H1 (cell line): ENCODE results near the gene HSPBP1. TPM values are rescaled to one million over a fixed set of nuclear protein-coding genes. Genes with fewer than 3 reads are reported as not detected.

Source experiments
- CTCF ChIA-PET: fragments of 300-600 bp; sonication (Branson Sonifier 250); formaldehyde crosslinking; loops from one replicate; lab custom pipeline; 2021; ENCODE audit not compliant: partially characterized antibody; lab: Charles Lee
- POLR2A ChIA-PET: fragments of 300-600 bp; sonication (Branson Sonifier 250); formaldehyde crosslinking; loops from one replicate; lab custom pipeline; 2021; ENCODE audit warnings: inconsistent platforms; ENCODE audit not compliant: partially characterized antibody; lab: Charles Lee
- DNase-seq, 2 experiments: peaks; one replicate each; pipeline versions ENCODE4 v3.0.0 to v3.0.0-alpha.2; 2010 to 2022; ENCODE audit warnings: low spot score in 2 of 2, low read depth in 1 of 2, mixed read lengths in 1 of 2
- FAIRE-seq: peaks from 2 replicates; lab custom pipeline; 2011; peaks lifted over from hg19 to GRCh38; lab: Jason Lieb, UNC
- H2AFZ ChIP-seq: 2 replicates; pipeline ENCODE4 v1.8.1; 2012; ENCODE audit warnings: low read length, inconsistent platforms
- H2AK5ac ChIP-seq: 2 replicates; pipeline ENCODE4 v1.6.1; 2013; ENCODE audit warnings: low read depth, low read length
- H2BK120ac ChIP-seq: replicated peaks from 2 replicates; pipeline ENCODE3; 2013; ENCODE audit warnings: low read depth, low read length, inconsistent platforms
- H2BK12ac ChIP-seq: 2 replicates; pipeline ENCODE4 v1.6.1; 2013; ENCODE audit warnings: low read depth, low read length
- H2BK15ac ChIP-seq: 2 replicates; pipeline ENCODE4 v1.6.1; 2013; ENCODE audit warnings: low read length
- H2BK20ac ChIP-seq: 2 replicates; pipeline ENCODE4 v1.6.1; 2013; ENCODE audit warnings: low read length
- H2BK5ac ChIP-seq: 2 replicates; pipeline ENCODE4 v1.6.1; 2013; ENCODE audit warnings: low read depth, low read length
- H3K14ac ChIP-seq: 2 replicates; pipeline ENCODE4 v1.6.1; 2013; ENCODE audit warnings: inconsistent platforms; ENCODE audit not compliant: insufficient read length
- H3K18ac ChIP-seq: 2 replicates; pipeline ENCODE4 v1.6.1; 2013; ENCODE audit warnings: low read length; ENCODE audit errors: extremely low read depth
- H3K23ac ChIP-seq: 2 replicates; pipeline ENCODE4 v1.6.1; 2013; ENCODE audit warnings: inconsistent platforms; ENCODE audit not compliant: insufficient read length
- H3K23me2 ChIP-seq: 2 replicates; pipeline ENCODE4 v1.6.1; 2013; ENCODE audit warnings: low read depth, low read length
- H3K27ac ChIP-seq: 2 replicates; pipeline ENCODE4 v1.6.1; 2011; ENCODE audit warnings: low read depth, low read length, inconsistent platforms
- H3K27me3 ChIP-seq, 4 experiments: replicated peaks in 1 of 4; 1 replicate in 1 of 4; 2 replicates in 3 of 4; pipeline versions ENCODE4 v1.6.1 to v1.8.1; 2011 to 2013; ENCODE audit warnings: low read length in 3 of 4, mild to moderate bottlenecking in 3 of 4, inconsistent platforms in 2 of 4, mixed read lengths in 2 of 4, moderate library complexity in 1 of 4; ENCODE audit not compliant: control insufficient read depth in 3 of 4, insufficient read depth in 3 of 4; ENCODE audit errors: extremely low read depth in 1 of 4
- H3K36me3 ChIP-seq, 4 experiments: 2 replicates each; pipeline versions ENCODE4 v1.6.1 to v1.8.1; 2011 to 2013; ENCODE audit warnings: mild to moderate bottlenecking in 4 of 4, low read length in 3 of 4, moderate library complexity in 2 of 4, control low read depth in 1 of 4, inconsistent platforms in 1 of 4; ENCODE audit not compliant: insufficient read depth in 4 of 4, control insufficient read depth in 2 of 4
- H3K4ac ChIP-seq: replicated peaks from 2 replicates; pipeline ENCODE3; 2013; ENCODE audit warnings: low read length, low read depth, mixed read lengths, inconsistent platforms; ENCODE audit not compliant: insufficient read length
- H3K4me1 ChIP-seq, 4 experiments: replicated peaks in 1 of 4; 1 replicate in 1 of 4; 2 replicates in 3 of 4; pipeline versions ENCODE4 v1.6.1 to v1.8.1; 2011 to 2013; ENCODE audit warnings: low read length in 3 of 4, inconsistent platforms in 2 of 4, mixed read lengths in 1 of 4; ENCODE audit not compliant: insufficient read depth in 4 of 4, control insufficient read depth in 3 of 4
- H3K4me2 ChIP-seq, 2 experiments: 2 replicates each; pipeline versions ENCODE4 v1.6.1 to v1.8.1; 2011 to 2013; ENCODE audit warnings: low read depth in 2 of 2, low read length in 2 of 2, control low read depth in 1 of 2, inconsistent platforms in 1 of 2, mild to moderate bottlenecking in 1 of 2; ENCODE audit not compliant: insufficient read depth in 1 of 2
- H3K4me3 ChIP-seq, 4 experiments: fragments of 200-600, 300-600 bp in 1 of 4; sonication (generic), shearing (Covaris generic), sonication (Bioruptor Twin) in 1 of 4; 2 replicates each; pipeline versions ENCODE4 v1.5.1 to v1.8.1; 2011 to 2016; ENCODE audit warnings: low read length in 4 of 4, low read depth in 3 of 4, control low read depth in 2 of 4, inconsistent platforms in 2 of 4, mild to moderate bottlenecking in 2 of 4, mixed read lengths in 1 of 4, moderate library complexity in 1 of 4; ENCODE audit not compliant: insufficient read depth in 2 of 4; ENCODE audit errors: extremely low read depth in 1 of 4
- H3K56ac ChIP-seq: replicated peaks from 2 replicates; pipeline ENCODE3; 2013; ENCODE audit warnings: low read depth, mild to moderate bottlenecking, mixed read lengths, low read length, inconsistent platforms; ENCODE audit not compliant: insufficient read length
- H3K79me1 ChIP-seq: 2 replicates; pipeline ENCODE4 v1.6.1; 2013; ENCODE audit warnings: low read depth, low read length, control low read depth
- H3K79me2 ChIP-seq, 2 experiments: 2 replicates each; pipeline versions ENCODE4 v1.6.1 to v1.8.1; 2012 to 2013; ENCODE audit warnings: low read length in 2 of 2, mild to moderate bottlenecking in 2 of 2, inconsistent platforms in 1 of 2; ENCODE audit not compliant: insufficient read depth in 2 of 2, control insufficient read depth in 1 of 2
- H3K9ac ChIP-seq, 4 experiments: replicated peaks in 1 of 4; 1 replicate in 1 of 4; 2 replicates in 3 of 4; pipeline versions ENCODE4 v1.6.1 to v1.8.1; 2011 to 2013; ENCODE audit warnings: low read depth in 3 of 4, low read length in 3 of 4, control low read depth in 2 of 4, mild to moderate bottlenecking in 2 of 4, moderate library complexity in 2 of 4, inconsistent platforms in 1 of 4; ENCODE audit errors: extremely low read depth in 1 of 4
- H3K9me3 ChIP-seq, 2 experiments: 2 replicates each; pipeline versions ENCODE4 v1.6.1 to v1.8.1; 2012 to 2013; ENCODE audit warnings: mild to moderate bottlenecking in 2 of 2, moderate library complexity in 2 of 2, control low read depth in 1 of 2, inconsistent platforms in 1 of 2, low read depth in 1 of 2, low read length in 1 of 2, mixed read lengths in 1 of 2; ENCODE audit not compliant: insufficient read depth in 2 of 2
- H4K20me1 ChIP-seq, 2 experiments: replicated peaks in 1 of 2; 2 replicates each; pipeline versions ENCODE3 to v1.8.1; 2011 to 2013; ENCODE audit warnings: inconsistent platforms in 2 of 2, low read length in 2 of 2, mild to moderate bottlenecking in 1 of 2; ENCODE audit not compliant: insufficient read depth in 2 of 2, control insufficient read depth in 1 of 2
- H4K5ac ChIP-seq: 2 replicates; pipeline ENCODE4 v1.6.1; 2013; ENCODE audit warnings: low read length, low read depth, mixed read lengths, inconsistent platforms; ENCODE audit not compliant: insufficient read length
- H4K8ac ChIP-seq: 2 replicates; pipeline ENCODE4 v1.8.0; 2013; ENCODE audit warnings: mild to moderate bottlenecking, moderate library complexity, low read length, inconsistent platforms; ENCODE audit not compliant: insufficient read depth; ENCODE audit errors: extremely low read depth
- H4K91ac ChIP-seq: replicated peaks from 2 replicates; pipeline ENCODE3; 2013; ENCODE audit warnings: low read length, mixed read lengths, inconsistent platforms; ENCODE audit not compliant: insufficient read length
- BACH1 ChIP-seq: IDR thresholded peaks from 2 replicates; pipeline ENCODE4 v1.6.1; 2012; ENCODE audit warnings: low read length, improper control_type of control experiment
- EZH2 ChIP-seq: fragments of 200-600 bp; sonication (generic); IDR thresholded peaks from 2 replicates; pipeline ENCODE4 v1.7.1; 2012; ENCODE audit warnings: low read depth, mild to moderate bottlenecking, moderate library complexity, low read length, inconsistent platforms; ENCODE audit not compliant: severe bottlenecking
- HDAC6 ChIP-seq: IDR thresholded peaks from one replicate; pipeline ENCODE4 v1.7.1; 2012; ENCODE audit warnings: low read depth, mild to moderate bottlenecking, inconsistent platforms, low read length, moderate library complexity
- MAFK ChIP-seq: IDR thresholded peaks from 2 replicates; pipeline ENCODE4 v1.6.1; 2012; ENCODE audit warnings: low read depth, mild to moderate bottlenecking, improper control_type of control experiment, low read length
- POLR2A ChIP-seq, 2 experiments: IDR thresholded peaks; 1 replicate in 1 of 2; 2 replicates in 1 of 2; pipeline ENCODE4 v1.6.1; 2011; ENCODE audit warnings: low read depth in 2 of 2, low read length in 2 of 2, mild to moderate bottlenecking in 2 of 2; ENCODE audit errors: control extremely low read depth in 1 of 2
- RNF2 ChIP-seq: fragments of 200-900, 300-1000 bp; sonication (generic); IDR thresholded peaks from 2 replicates; pipeline ENCODE4 v1.7.1; 2016; ENCODE audit warnings: borderline replicate concordance, low read depth, mild to moderate bottlenecking, antibody characterized with exemption, low read length; ENCODE audit not compliant: poor library complexity, severe bottlenecking; ENCODE audit errors: missing control alignments
- WGBS, 2 experiments: shearing (Covaris generic) in 1 of 2; methylation state at CpG; one replicate each; pipeline versions ENCODE4 v1.1.6 to v1.1.7; 2013 to 2015; ENCODE audit warnings: low lambda C conversion rate in 2 of 2, mixed read lengths in 2 of 2, inconsistent platforms in 1 of 2, low coverage in 1 of 2, missing lambda C conversion rate in 1 of 2; ENCODE audit not compliant: insufficient replicate concordance in 2 of 2, insufficient coverage in 1 of 2, insufficient read length in 1 of 2; ENCODE audit errors: extremely low coverage in 1 of 2, missing lambda C conversion rate in 1 of 2; 5-methylcytosine and 5-hydroxymethylcytosine counted together
- polyA plus RNA-seq, 7 experiments: library from polyadenylated mRNA; depleted of rRNA in 3 of 7; stranded (reverse) in 5 of 7; unstranded in 2 of 7; fragments of >200 nt in 5 of 7; fragments of 200-250 nt in 2 of 7; gene quantifications; 1 replicate in 5 of 7; 2 replicates in 1 of 7; 4 replicates in 1 of 7; pipeline versions ENCODE4 v1.2.1 to v1.2.3, GENCODE V29; 2011 to 2013; ENCODE audit warnings: missing spikeins in 2 of 7, mixed read lengths in 2 of 7
- total RNA-seq: library from RNA; stranded (reverse); fragmentation: NEBNext Ultra II Directional; extraction: Animal tissue kit (Norgen Biotek cat#: 25700); gene quantifications from 2 replicates; pipeline ENCODE4 v1.2.1, GENCODE V29; 2021

HSPBP1 gene
- total and polyA plus RNA-seq, 2 of the 8 experiments (the other 6 are each of a cell fraction or from before 2014, with no cell fraction given) = 63.4 to 100 TPM

- peaks cover 2% of the 10 kb centered on the region; the same call in 1 of the 2 replicates for H3K23me2 ChIP-seq
- no peaks in the 10 kb centered on the region for H3K27me3 ChIP-seq
- no peak overlapping the region for H3K4me2 ChIP-seq
- ChIA-PET CTCF (interaction anchor here (0.9 to 3.9 kb wide), 6 partner anchors 8 to 119 kb away, joined by 3 to 37 read pairs (median 20); partner anchors contain the start of gene TMEM238), POLR2A (interaction anchor here (0.7 to 3.8 kb wide), 4 partner anchors 12 to 100 kb away, joined by 3 to 32 read pairs (median 11); partner anchors contain the start of genes KMT5C and TMEM238)
- no peaks in the 10 kb centered on the region; the same call in 1 of the 2 replicates for H3K79me1 ChIP-seq
- H3K18ac ChIP-seq = no peak overlapping the region
- peaks cover 14 to 36% (median 25%) of the 10 kb centered on the region in 4 experiments for H3K36me3 ChIP-seq
- H3K9me3 ChIP-seq = no peaks in the 10 kb centered on the region
- peaks cover 0 to 2% of the 10 kb centered on the region in 2 experiments for H4K20me1 ChIP-seq
- H2AFZ ChIP-seq = no peak overlapping the region
- DNase-seq (no peak), FAIRE-seq (no peak)
- H2AK5ac ChIP-seq = no peak overlapping the region
- H4K91ac ChIP-seq = no peak overlapping the region
- no peak overlapping the region for H2BK5ac ChIP-seq
- no peak overlapping the region for H2BK120ac ChIP-seq
- no peak overlapping the region for H3K14ac ChIP-seq
- no peak for TF ChIP-seq MAFK
- no peak for TF ChIP-seq RNF2
- TF ChIP-seq BACH1 = no peak
- no peak for TF ChIP-seq EZH2
- no peak for TF ChIP-seq HDAC6
- TF ChIP-seq POLR2A (IDR thresholded peaks at IDR 0.05; ENCODE audit: control extremely low read depth in 1 of 2, low read depth in 2 of 2, low read length in 2 of 2) = no peak
- 90% methylated on average over 10 of the region's 10 CpGs; no CpG with 5 or more reads in 1 of the 2 experiments for WGBS, 2 experiments
- no peak overlapping the region for H3K4me3 ChIP-seq
- H3K27ac ChIP-seq = no peak overlapping the region
- no peaks in the 10 kb centered on the region for H3K79me2 ChIP-seq
- no peak overlapping the region for H4K5ac ChIP-seq
- H3K23ac ChIP-seq = no peak overlapping the region
- H2BK12ac ChIP-seq = no peak overlapping the region
- H3K9ac ChIP-seq = peak overlapping the region in 1 of 4 experiments; percentile 29; a peak in 1 of 7 replicates
- no peak overlapping the region for H4K8ac ChIP-seq
- H3K4me1 ChIP-seq = peaks cover 0 to 8% (median 1%) of the 10 kb centered on the region in 4 experiments; a peak in 3 of 7 replicates
- H2BK20ac ChIP-seq = no peak overlapping the region
- H2BK15ac ChIP-seq = no peak overlapping the region
- no peak overlapping the region for H3K56ac ChIP-seq
- no peak overlapping the region for H3K4ac ChIP-seq
These were observed 20.1 kb upstream of the HSPBP1 start for GRCh38 chr19:55299991-55300390.
